OCI-LY1 (cell line): Measurements from ENCODE around the gene VAV3.

Experiments used
- CTCF ChIP-seq: fragments of 200-600 bp; sonication (generic), shearing (Covaris generic); IDR thresholded peaks from 2 replicates; pipeline ENCODE4 v1.5.1; 2017; ENCODE audit warnings: mild to moderate bottlenecking, antibody characterized with exemption, low read length, moderate library complexity, mixed read lengths
- EZH2 ChIP-seq: fragments of 200-600 bp; sonication (generic), shearing (Covaris generic); IDR thresholded peaks from 2 replicates; pipeline ENCODE4 v1.8.0; 2017; ENCODE audit warnings: borderline replicate concordance, mixed run types, mild to moderate bottlenecking, antibody characterized with exemption, low read length, moderate library complexity, mixed read lengths

GRCh38 chr1:107804741-107805140, 160.2 kb downstream of the VAV3 start:
- TF ChIP-seq CTCF (no peak), EZH2 (no peak)
